ENCODE data around the gene RFC3. TPM values are rescaled to one million over a fixed set of nuclear protein-coding genes. Genes with fewer than 3 reads are reported as not detected.
"Not testable (repeated sequence)": the region's sequence is repeated elsewhere in the genome, so short reads cannot be mapped to it uniquely, and the experiment has no call there.

RFC3 gene
- total RNA-seq, 1 experiment from 2014 or later: 30.8 TPM

DNA sequence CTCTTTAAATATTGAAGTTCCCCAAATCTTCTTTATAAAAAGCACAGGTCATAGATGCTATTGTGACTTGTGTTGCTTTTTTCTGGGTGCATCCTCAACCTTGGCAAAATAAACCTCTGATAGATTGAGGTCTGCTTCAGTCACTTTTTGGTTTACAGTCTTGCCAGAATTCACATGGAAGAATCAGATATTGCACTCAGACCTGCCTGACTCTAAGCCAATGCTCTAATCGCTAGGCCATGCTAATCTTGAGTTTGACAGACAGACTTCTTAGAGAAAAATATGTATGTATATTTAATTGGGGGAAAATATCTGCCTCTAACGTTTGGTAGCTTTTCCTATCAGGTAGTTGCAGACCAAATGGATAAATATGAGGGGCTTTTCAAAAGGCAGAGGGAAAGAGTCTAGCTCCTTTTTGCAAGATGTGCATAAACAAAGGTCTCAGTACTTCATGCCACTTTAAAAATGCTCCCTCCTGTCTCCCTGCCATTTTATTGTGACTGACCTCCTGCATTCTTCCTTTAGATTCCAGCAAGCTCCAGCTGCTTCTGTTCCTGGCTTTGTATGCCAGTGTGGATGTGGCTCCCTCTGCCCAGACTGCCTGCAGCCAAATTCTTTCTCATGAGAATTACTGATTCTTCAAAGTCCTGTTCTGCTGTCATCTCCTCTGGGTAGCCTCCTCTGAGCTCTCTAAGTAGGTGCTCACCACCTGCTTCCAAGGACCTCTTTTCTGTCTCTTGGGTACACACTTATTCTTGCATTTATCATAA lies 42.4 kb upstream of the RFC3 start:
- intact Hi-C loops (cut with micrococcal nuclease; ENCODE audit: unreplicated experiment): no loop called here
- DNase-seq: no peak
- CTCF ChIA-PET: interaction anchor here (0.6 kb wide), 1 partner anchor 1383 kb away, joined by 6 read pairs; no protein-coding TSS in a partner anchor
- H3K4me1 Mint-ChIP-seq (ENCODE audit: low read depth, unreplicated experiment): no peaks in the 10 kb centered on the region
- H3K36me3 Mint-ChIP-seq (ENCODE audit: insufficient read depth, unreplicated experiment): no peaks in the 10 kb centered on the region
- no peaks in the 10 kb centered on the region for H3K9me3 Mint-ChIP-seq (ENCODE audit: low read depth, unreplicated experiment)
- TF ChIP-seq, protein P1, sequence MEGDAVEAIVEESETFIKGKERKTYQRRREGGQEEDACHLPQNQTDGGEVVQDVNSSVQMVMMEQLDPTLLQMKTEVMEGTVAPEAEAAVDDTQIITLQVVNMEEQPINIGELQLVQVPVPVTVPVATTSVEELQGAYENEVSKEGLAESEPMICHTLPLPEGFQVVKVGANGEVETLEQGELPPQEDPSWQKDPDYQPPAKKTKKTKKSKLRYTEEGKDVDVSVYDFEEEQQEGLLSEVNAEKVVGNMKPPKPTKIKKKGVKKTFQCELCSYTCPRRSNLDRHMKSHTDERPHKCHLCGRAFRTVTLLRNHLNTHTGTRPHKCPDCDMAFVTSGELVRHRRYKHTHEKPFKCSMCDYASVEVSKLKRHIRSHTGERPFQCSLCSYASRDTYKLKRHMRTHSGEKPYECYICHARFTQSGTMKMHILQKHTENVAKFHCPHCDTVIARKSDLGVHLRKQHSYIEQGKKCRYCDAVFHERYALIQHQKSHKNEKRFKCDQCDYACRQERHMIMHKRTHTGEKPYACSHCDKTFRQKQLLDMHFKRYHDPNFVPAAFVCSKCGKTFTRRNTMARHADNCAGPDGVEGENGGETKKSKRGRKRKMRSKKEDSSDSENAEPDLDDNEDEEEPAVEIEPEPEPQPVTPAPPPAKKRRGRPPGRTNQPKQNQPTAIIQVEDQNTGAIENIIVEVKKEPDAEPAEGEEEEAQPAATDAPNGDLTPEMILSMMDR (IDR thresholded peaks at IDR 0.05; ENCODE audit: unreplicated experiment): no peak
- H3K4me3 Mint-ChIP-seq (ENCODE audit: low read depth, unreplicated experiment): no peak overlapping the region
- no peak overlapping the region for H3K27ac Mint-ChIP-seq (ENCODE audit: unreplicated experiment)
- H3K27me3 Mint-ChIP-seq (ENCODE audit: unreplicated experiment): no peaks in the 10 kb centered on the region
- BruUV-seq (replicated peaks): no TSS peak

DNA sequence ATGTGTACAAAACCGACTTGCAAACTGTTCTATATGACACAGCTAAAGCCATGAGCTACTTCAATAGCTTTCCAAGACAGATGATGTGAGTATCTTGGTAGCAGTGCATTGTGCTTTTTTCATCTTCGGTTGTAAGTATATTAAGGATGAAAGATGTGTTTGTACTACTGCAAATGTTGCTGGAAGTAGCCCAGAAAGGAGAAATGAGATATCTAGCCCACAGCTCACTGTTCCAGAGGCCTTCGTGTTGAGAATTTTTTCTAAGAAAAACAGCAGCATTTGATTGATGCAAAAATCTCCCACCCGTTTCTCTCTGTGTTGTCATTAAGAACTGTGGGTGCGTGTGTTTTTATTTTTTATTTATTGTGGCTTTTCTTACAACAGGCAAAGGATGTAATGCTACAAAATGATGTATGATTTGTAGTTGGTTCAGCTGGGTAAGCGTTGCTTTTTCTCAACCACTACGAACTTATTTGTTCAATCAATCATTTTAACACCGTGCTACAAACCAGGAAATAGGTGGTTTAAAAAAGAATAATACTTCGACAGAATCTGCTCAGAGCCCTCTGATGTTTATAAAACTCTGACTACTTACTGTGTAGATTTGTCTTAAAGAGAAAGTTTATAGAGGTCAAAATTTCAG lies 41.6 kb upstream of the RFC3 start:
- TF ChIP-seq, protein P1 (IDR thresholded peaks at IDR 0.05; ENCODE audit: unreplicated experiment): no peak
- intact Hi-C loops (cut with micrococcal nuclease; ENCODE audit: unreplicated experiment): no loop called here
- Mint-ChIP-seq H3K4me1 (ENCODE audit: low read depth, unreplicated experiment) (no peaks in the 10 kb centered on the region), H3K36me3 (ENCODE audit: insufficient read depth, unreplicated experiment) (no peaks in the 10 kb centered on the region), H3K27ac (ENCODE audit: unreplicated experiment) (no peak overlapping the region), H3K9me3 (ENCODE audit: low read depth, unreplicated experiment) (no peaks in the 10 kb centered on the region), H3K27me3 (ENCODE audit: unreplicated experiment) (no peaks in the 10 kb centered on the region), H3K4me3 (ENCODE audit: low read depth, unreplicated experiment) (no peak overlapping the region)
- DNase-seq: no peak
- no TSS peak for BruUV-seq (replicated peaks)
- CTCF ChIA-PET: no interaction called here

DNA sequence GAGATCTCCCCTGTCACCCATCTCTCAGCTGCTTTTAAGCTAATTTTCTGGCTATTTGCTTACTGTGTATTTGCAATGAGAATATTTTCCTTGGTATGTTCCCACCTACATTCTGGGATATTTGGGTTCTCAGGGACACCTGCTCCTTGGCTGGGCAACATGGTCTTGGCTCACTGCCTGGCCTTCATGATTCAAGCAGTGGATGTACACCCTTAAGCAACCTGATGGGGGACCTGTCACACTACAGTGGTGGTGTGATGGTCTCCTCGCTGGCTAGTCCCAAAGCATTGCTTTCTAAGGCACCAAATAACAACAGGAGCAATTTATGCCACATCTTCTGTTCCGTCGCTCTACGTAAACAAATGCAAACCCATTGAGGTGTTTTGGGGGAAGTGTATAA lies 35.3 kb upstream of the RFC3 start:
- Mint-ChIP-seq H3K9me3 (ENCODE audit: low read depth, unreplicated experiment) (peaks cover 2% of the 10 kb centered on the region), H3K27me3 (ENCODE audit: unreplicated experiment) (no peaks in the 10 kb centered on the region), H3K4me3 (ENCODE audit: low read depth, unreplicated experiment) (no peak overlapping the region), H3K4me1 (ENCODE audit: low read depth, unreplicated experiment) (no peaks in the 10 kb centered on the region), H3K27ac (ENCODE audit: unreplicated experiment) (no peak overlapping the region), H3K36me3 (ENCODE audit: insufficient read depth, unreplicated experiment) (no peaks in the 10 kb centered on the region)
- no peak for DNase-seq
- BruUV-seq (replicated peaks): no TSS peak
- intact Hi-C loops (cut with micrococcal nuclease; ENCODE audit: unreplicated experiment): no loop called here
- CTCF ChIA-PET: no interaction called here
- TF ChIP-seq, protein P1 (IDR thresholded peaks at IDR 0.05; ENCODE audit: unreplicated experiment): no peak

DNA sequence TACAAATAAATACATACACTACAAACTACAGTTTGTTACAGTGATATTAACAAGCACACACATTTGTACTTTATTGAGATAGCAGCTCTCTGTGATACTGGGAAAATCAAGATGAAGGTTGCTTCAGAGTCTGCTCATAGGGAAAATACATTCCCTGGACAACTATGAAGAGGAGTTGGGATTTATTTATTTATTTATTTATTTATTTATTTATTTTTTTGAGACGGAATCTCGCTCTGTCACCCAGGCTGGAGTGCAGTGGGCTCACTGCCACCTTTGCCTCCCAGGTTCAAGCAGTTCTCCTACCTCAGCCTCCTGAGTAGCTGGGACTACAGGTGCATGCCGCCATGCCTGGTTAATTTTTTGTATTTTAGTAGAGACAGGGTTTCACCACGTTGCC lies 34.7 kb upstream of the RFC3 start:
- H3K36me3 Mint-ChIP-seq (ENCODE audit: insufficient read depth, unreplicated experiment); DNase-seq; H3K27ac Mint-ChIP-seq (ENCODE audit: unreplicated experiment); intact Hi-C loops (cut with micrococcal nuclease; ENCODE audit: unreplicated experiment); CTCF ChIA-PET; BruUV-seq (replicated peaks); H3K27me3 Mint-ChIP-seq (ENCODE audit: unreplicated experiment); H3K9me3 Mint-ChIP-seq (ENCODE audit: low read depth, unreplicated experiment); H3K4me3 Mint-ChIP-seq (ENCODE audit: low read depth, unreplicated experiment); H3K4me1 Mint-ChIP-seq (ENCODE audit: low read depth, unreplicated experiment): not testable (repeated sequence)

DNA sequence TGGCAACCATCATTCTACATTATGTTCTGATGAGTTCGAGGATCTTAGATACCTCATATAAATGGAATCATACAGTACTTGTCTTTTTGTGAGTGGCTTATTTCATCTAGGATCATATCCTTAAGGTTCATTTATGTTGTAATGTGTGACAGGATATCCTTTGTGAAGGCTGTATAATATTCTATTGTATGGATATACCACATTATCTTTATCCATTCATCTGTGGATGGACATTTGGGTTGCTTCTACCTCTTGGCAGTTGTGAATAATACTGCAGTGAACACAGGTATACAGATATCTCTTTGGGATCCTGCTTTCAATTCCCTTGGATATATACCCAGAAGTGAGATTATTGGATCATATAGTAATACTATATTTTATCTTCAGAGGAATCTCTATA lies 33.2 kb upstream of the RFC3 start:
- intact Hi-C loops (cut with micrococcal nuclease; ENCODE audit: unreplicated experiment): no loop called here
- Mint-ChIP-seq H3K9me3 (ENCODE audit: low read depth, unreplicated experiment) (peaks cover 2% of the 10 kb centered on the region), H3K4me1 (ENCODE audit: low read depth, unreplicated experiment) (no peaks in the 10 kb centered on the region), H3K4me3 (ENCODE audit: low read depth, unreplicated experiment) (no peak overlapping the region), H3K36me3 (ENCODE audit: insufficient read depth, unreplicated experiment) (no peaks in the 10 kb centered on the region), H3K27me3 (ENCODE audit: unreplicated experiment) (no peaks in the 10 kb centered on the region), H3K27ac (ENCODE audit: unreplicated experiment) (no peak overlapping the region)
- no peak for DNase-seq
- CTCF ChIA-PET: no interaction called here
- no TSS peak for BruUV-seq (replicated peaks)
- TF ChIP-seq, protein P1 (IDR thresholded peaks at IDR 0.05; ENCODE audit: unreplicated experiment): no peak
